Kidney epithelial cell (primary cell): ENCODE measurements around the gene SCN10A. TPM values are rescaled to one million over a fixed set of nuclear protein-coding genes. Genes with fewer than 3 reads are reported as not detected.

Experiments used
- DNase-seq: peaks from one replicate; pipeline ENCODE4 v3.0.0-alpha.2; 2010; ENCODE audit warnings: low read depth
- H3K27me3 ChIP-seq: 2 replicates; pipeline ENCODE4 v1.6.0; 2011; ENCODE audit warnings: low read length; ENCODE audit not compliant: control insufficient read depth, insufficient read depth
- H3K36me3 ChIP-seq: 2 replicates; pipeline ENCODE4 v1.5.1; 2011; ENCODE audit warnings: low read length; ENCODE audit not compliant: control insufficient read depth, insufficient read depth
- H3K4me3 ChIP-seq: 2 replicates; pipeline ENCODE4 v1.5.1; 2011; ENCODE audit warnings: low read depth, mild to moderate bottlenecking, control low read depth, low read length
- CTCF ChIP-seq: IDR thresholded peaks from 2 replicates; pipeline ENCODE4 v1.5.1; 2011; ENCODE audit warnings: mild to moderate bottlenecking, moderate library complexity, low read length, control low read depth, inconsistent platforms; ENCODE audit not compliant: insufficient read depth, poor library complexity, severe bottlenecking
- total RNA-seq: library from RNA; depleted of rRNA; stranded (reverse); fragments of >200 nt; gene quantifications from 2 replicates; pipeline ENCODE4 v1.2.3, GENCODE V29; 2015

Gene SCN10A
- total RNA-seq, 1 donor from 2014 or later = not detected

- Histone ChIP-seq H3K4me3 (no peak overlapping the region), H3K36me3 (no peaks in the 10 kb centered on the region), H3K27me3 (peaks cover 2% of the 10 kb centered on the region)
- DNase-seq = no peak
- no peak for TF ChIP-seq CTCF
These were observed 109.1 kb downstream of the SCN10A start for GRCh38 chr3:38706961-38707360.

GRCh38 chr3:38702231-38702630 is 113.8 kb downstream of the SCN10A start:
- Histone ChIP-seq H3K27me3 (peaks cover 2% of the 10 kb centered on the region), H3K36me3 (no peaks in the 10 kb centered on the region), H3K4me3 (no peak overlapping the region)
- TF ChIP-seq CTCF = no peak
- no peak for DNase-seq

GRCh38 chr3:38698760-38699159 is 117.3 kb downstream of the SCN10A start:
- H3K36me3 ChIP-seq = no peaks in the 10 kb centered on the region
- no peaks in the 10 kb centered on the region for H3K27me3 ChIP-seq
- H3K4me3 ChIP-seq = no peak overlapping the region
- no peak for DNase-seq
- no peak for TF ChIP-seq CTCF

- no peak for TF ChIP-seq CTCF
- Histone ChIP-seq H3K36me3 (no peaks in the 10 kb centered on the region), H3K4me3 (no peak overlapping the region), H3K27me3 (no peaks in the 10 kb centered on the region)
- DNase-seq = no peak
These were observed 118.0 kb downstream of the SCN10A start for GRCh38 chr3:38698061-38698460.

GRCh38 chr3:38696034-38696433 is 120.0 kb downstream of the SCN10A start:
- Histone ChIP-seq H3K27me3 (no peaks in the 10 kb centered on the region), H3K36me3 (no peaks in the 10 kb centered on the region), H3K4me3 (no peak overlapping the region)
- no peak for TF ChIP-seq CTCF
- DNase-seq = no peak

GRCh38 chr3:38690185-38690584 is 125.8 kb downstream of the SCN10A start:
- Histone ChIP-seq H3K36me3 (no peaks in the 10 kb centered on the region), H3K4me3 (no peak overlapping the region), H3K27me3 (no peaks in the 10 kb centered on the region)
- no peak for TF ChIP-seq CTCF
- DNase-seq = no peak
